Suppressor macrophage treated with lipopolysaccharide for 4 hours (primary cell): ENCODE results near the gene VPS8.
"Not testable (repeated sequence)": the region's sequence is repeated elsewhere in the genome, so short reads cannot be mapped to it uniquely, and the experiment has no call there.

ENCODE experiments used
- DNase-seq: peaks from one replicate; pipeline ENCODE4 v3.0.0-alpha.2; 2020

The VPS8 gene

DNA sequence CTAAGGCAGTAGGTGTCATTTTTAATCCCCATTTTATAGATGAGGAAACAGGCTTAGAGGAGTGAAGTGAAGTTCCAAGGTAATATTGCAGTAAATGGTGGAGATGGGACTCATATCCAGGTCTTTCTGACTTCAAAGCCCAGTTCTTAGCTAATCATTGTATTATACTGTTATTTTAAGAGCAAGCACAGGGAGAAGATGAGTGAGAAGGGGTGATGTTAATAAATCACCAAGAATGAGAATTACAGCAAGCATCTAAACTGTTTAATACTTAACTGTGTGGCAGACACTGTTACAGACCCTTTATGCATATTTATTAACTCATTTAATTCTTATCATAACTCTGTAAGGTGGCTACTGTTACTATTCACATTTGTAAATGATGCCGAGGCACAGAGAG lies 61.2 kb downstream of the VPS8 start:
- no peak for DNase-seq

DNA sequence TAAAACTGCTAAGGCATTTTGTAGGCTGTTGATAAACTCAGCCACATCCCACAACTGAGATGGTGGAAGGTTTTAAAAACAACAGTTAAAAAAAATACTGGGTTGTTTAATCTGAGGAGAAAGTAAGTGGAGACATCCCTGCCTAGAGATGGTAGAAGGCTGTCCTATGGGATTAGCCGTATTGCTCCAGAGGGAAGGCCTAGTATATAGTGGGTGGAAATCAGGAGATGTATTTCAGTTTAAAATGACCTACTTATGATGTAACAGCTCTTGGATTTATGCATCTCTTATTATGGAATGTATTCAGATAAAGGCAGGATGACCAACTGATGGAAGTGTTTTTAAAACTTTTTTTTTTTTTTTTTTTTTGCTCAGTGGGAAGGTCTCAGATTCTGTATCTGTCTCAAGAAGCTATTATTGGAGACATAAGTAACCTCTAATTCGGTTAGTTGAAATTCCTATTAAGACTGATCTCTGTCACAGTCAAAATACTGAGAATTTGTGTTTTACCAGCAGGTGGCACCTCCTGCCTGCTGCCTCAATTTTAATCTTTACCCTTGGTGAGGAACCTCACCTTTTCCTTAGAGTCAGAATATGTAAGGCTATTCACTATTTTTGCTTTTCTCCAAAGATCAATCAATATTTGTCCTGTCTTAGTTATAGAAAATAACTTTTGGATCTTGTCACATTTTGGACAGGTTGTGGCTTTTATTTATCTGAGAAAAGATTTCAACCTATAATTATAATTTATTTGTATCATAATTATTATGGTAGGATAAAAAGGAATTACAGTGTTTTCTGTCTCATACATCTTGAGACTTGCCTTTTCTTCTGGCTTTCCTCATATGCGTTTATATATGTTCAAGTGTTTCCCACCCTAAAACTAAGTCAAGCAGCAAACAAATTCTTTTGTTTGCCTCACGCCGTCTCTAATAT lies 63.0 kb downstream of the VPS8 start:
- DNase-seq = peak; percentile 12

DNA sequence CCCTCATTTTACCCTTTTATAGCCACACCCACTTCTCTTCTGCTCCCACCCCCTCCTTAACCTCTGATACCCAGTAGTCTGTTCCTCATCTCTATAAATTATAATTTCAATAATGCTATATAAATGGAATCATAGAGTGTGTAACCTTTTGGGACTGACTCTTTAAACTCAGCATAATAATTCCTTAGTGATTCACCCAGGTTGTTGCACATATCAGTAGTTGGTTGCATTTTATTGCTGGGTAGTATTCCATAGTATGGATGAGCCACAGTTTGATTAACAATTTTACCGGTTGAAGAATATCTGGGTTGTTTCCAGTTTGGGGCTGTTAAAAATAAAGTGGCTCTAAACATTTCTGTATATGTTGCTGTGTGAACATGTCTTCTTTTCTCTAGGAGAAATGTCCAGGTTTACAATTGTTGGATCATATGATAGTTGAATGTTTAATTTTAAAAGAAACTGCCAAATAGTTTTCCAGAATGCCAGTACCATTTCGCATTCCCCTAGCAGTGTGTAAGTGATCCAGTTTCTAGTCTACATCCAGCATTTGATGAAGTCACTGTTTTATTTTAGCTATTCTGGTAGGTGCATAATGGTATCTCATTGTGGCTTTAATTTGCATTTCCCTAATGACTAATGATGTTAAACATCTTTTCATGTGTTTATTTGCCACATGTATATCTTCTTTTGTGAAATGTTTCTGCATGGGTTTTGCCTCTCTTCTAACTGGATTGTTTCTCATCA lies 68.5 kb downstream of the VPS8 start:
- no peak for DNase-seq

DNA sequence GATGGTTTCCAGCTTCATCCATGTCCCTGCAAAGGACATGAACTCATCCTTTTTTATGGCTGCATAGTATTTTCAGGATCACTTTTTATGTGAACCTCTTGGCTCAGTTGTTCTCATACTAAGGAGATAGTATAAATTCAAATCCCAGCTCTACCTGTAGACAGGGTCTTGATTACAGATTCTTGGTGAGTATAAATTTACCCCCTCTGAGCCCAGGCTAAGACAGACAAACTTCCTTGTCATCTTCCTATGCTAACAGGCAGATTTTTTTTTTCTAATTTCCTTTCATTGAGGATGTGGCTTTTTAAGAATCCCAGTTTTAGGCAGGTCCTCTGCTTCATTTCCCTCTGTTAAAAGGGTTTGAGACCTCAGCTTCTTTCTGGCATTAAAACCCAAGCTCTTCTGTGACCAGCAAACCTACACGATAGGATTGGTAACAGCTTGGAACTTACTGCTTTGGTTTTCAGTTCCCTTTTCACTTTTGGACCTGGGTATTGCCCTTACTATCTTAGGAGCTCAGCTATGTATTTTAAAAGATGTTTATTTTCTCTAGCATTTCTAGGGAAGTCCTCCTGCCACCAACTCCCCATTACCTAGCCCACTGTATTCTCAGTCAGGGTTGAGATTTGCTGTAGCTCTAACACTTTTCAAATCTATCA lies 72.5 kb downstream of the VPS8 start:
- DNase-seq = no peak

DNA sequence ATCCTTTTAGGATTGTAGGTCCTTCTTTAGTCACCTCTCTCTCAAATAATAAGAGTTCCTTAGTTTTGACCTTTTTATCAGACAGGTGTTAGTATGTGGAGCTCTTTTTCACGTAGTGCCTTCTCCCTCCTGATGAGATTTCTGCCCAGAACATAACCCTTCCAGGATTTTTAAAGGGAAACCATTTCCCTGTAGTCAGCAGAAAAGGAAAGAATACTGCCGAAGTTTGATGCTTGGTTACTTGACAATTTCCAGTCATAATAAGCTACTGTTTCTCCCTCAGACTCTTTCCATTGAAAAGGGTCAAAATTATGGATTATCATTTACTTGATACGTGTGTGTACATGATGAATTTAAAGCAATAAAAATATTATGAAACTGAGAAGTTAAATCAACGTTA lies 73.1 kb downstream of the VPS8 start:
- no peak for DNase-seq

DNA sequence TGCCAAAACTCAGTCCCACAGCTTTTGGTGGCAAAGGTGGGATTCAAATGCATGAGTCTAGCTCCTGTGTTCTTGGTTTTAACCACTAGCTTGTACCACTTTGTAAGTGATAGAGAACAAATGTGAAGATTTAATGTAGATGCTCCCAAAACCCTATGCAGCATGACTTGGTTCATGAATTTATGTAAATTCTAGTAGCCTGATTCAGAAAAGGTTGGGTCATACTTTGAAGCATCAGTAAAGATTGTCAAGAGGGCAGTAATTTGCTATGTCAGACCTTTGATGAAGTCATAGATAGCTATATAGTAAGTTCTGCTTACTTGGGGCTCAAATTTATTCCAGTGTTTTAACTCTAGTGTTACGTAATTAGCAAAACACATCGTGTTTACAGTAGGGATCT lies 75.6 kb downstream of the VPS8 start:
- DNase-seq = no peak

DNA sequence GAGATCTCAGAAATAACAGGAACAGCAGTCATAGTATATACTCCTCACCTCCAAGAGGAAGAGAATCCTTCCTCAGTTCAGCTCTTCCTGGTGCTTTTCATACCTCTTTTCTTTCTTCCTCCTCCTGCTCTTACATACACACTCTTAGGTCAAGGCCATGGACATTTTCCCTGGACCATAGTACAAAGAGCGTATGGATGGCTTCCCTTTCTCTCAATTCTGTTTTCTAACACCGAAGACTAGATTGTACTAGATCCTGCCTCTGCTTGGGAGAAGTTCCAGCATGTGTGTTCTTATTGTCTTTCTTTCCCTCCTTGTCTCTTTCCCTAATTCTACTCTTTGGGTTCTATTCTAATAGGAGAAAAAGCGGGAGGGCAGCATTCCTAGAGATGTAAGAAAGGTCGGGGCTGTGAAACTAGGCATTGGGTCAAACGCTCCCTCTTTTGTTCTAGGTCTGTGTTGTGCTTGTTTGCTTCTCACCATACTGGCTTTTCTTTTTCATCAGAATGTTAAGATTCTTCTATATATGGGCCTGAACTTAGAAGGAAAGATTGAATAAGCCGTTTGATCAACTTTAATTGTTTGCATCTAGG lies 77.4 kb downstream of the VPS8 start:
- no peak for DNase-seq

DNA sequence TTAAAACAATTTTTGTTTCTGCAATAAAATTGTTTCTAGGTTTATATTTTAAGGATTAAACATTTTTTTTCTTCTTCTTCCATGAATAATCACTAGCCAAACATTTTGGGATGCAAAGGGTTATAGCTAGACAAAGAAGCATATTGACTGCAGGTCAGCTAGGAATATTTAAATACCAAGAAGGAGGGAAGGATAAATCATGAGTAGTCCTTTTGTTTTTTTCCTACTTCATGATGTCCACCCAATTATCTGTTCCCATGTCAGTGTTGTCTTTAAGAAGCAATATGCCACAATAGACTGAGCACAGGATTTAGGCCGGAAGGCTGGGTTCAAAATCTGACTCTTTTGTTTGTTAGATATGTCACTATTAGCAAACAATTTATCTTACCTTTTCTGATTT lies 82.1 kb downstream of the VPS8 start:
- DNase-seq = no peak

DNA sequence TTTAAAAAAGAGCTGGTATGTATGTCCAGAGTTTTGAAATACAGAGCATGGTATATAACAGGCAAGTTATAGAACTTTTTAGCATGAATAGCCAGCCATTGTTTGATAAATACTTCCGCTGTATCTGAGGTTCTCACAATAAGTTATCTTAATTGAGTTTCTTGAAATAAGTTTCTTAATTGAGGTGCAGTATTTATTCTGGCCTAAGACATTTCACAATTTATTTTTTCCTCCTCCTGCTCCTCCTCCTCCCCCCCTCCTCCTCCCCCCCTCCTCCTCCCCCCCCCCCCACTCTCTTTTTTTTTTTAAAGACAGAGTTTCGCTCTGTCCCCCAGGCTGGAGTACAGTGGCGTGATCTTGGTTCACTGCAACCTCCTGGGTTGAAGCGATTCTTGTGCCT lies 83.4 kb downstream of the VPS8 start:
- no peak for DNase-seq

DNA sequence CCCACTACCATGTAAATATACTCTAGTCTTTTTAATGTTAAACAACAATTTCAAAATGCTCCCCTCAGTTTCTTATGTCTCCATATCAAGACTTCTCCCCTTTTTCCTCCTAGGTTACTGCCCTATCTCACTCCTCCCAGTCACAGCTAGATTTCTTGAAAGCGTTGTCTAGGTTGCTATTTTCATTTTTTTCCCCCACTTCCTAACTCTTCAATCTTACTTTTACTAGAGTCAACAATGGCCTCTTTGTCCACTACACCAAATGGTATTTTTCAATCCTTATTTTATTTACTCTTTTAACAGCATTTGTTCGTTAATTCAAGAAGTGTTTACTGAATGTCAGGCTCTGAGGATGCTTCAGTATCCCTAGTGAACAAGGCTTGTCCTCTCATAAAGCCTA lies 84.4 kb downstream of the VPS8 start:
- DNase-seq = no peak

DNA sequence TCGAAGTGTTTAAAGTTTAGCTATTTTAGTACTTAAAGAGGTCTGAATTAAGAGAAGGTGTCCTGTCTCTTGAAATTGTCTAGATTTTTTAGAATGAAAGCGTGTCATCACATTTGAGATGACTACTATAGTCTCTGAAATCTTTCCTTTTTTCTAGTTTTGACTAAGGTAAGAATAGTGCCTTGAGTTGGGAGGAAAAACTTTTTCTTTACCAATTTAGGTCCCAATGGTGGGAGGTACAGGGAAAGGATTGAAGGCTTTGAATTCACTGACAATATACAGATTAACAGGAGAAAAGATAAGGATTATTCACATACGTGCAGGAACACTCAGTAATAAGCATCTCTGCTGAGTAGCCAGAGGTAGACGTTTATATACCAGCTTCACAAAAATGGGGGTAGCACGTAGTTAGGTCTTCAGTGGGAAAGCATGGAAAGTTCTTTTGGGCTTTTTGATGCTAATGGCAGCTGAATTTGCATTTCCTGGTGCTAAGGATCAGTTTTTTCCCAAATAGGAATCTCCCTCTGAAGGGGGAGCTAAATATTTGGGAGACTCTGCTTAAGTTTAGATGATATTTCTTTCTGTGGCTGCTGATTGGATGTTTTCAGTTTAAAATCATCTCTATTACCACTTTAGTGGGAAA lies 88.1 kb downstream of the VPS8 start:
- DNase-seq = no peak

DNA sequence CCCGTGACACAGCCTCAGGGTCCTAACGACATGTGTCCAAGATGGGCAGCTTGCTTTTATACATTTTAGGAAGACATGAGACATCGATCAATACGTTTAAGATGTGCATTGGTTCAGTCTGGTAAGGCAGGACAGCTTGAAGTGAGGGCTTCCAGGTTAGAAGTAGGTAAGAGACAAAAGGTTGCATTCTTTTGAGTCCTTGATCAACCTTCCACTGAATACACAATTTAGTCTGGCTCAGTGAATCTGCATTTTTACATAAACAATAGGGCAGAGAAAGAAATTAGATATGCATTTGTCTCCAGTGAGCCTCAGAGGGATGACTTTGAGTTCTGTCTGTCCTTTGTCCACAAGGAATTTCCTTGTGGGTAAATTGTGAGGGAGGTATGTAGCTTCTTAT lies 95.1 kb downstream of the VPS8 start:
- not testable (repeated sequence) for DNase-seq

DNA sequence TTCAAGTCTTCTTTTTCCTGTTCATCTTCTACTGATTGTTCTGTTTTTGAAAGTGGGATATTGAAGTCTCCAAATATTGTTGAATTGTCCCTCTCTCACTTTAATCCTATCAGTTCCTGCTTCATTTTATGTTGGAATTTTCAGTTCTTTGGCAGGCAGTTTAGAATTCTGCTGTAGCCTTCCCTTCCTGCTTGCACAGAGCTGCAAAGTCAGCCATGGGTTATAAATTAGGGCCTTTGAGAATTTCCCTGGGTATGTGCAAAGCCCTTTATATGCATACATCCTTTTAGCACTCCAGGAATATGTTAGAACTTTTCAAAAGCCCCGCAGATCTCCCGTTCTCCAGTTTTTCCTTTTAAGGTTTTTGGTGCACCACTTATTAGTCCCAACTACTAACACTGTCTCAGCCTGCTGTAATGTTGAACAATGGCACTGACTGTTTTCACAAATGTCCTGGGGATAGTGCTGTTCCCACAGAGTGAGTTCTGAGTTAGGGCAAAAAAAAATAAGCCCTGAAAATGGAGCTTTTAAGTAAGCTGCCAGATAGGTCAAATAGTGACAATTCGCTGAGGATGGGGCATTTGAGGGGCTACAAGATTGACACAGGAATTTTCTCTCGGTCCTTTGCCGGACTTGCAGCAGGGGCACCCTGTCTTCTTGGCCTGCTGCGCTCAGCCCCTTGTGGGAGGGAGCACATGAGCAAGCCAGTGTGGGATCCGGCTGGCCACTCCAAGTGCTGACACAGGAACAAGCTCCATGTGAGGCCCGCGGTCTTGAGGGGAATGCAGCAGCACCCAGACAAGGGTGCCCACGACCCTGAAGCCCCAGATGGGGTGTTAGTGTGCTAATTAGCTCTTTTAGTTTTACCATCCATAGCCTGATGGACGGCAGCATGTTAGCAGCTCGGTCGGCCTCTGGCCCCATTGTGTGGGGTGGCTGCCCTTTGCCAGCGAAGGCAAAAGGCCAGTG lies 96.0 kb downstream of the VPS8 start:
- no peak for DNase-seq

DNA sequence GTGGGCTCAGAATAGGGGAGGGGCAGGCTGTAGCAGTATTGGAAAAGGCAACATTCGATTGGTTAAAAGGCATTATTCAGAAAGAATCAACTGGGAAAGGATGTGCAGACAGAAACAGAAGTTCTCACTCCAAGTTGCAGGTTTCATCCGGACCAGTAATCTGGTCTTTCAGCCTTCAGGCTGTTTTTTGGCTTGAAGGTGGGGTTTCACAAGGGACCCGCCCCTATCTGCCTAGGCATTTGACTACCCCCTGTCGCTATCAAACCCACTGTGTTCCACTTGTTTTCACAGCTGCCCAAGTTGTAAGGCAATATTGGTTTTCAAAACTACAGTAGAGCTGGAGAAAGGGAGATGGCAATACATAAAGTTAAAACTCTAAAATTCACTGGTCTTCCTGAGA lies 96.9 kb downstream of the VPS8 start:
- no peak for DNase-seq

DNA sequence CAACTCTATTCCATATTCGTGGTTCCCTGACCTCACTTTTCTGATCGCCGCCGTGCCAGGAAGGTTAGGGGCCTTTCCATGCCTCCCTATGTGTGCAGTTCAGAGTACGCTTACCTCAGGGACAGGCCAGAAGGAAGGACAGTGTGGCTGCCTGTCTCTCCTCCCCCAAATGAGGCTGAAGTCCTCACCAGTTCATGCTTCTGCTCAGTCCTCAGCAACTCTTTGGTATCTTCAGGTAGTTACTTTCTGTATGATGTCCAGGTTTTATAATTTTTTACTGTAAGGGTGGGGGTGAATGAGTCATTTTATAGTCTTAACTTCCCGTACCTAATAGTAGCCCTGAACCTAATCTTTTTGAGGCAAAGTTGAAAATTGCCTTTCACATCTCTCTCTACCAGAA lies 98.7 kb downstream of the VPS8 start:
- DNase-seq = no peak

DNA sequence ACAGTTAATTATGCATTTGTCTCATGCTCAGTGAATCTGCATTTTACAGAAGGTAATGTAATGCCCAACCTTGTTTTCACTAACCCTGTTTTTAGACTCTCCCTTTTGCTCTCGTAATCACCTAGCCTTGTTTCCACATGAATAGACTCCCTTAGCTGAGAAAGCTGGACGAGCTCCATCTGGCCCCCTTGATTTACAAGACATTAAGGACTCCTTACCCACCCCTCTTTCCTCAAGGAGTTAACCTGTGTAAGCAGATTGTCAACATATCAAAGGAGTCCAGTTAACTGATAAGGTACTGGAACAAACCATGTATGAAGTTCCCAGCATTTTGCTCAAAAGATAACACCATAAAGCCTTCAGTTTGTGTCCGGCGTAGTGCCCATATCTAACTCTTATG lies 99.6 kb downstream of the VPS8 start:
- DNase-seq = no peak

DNA sequence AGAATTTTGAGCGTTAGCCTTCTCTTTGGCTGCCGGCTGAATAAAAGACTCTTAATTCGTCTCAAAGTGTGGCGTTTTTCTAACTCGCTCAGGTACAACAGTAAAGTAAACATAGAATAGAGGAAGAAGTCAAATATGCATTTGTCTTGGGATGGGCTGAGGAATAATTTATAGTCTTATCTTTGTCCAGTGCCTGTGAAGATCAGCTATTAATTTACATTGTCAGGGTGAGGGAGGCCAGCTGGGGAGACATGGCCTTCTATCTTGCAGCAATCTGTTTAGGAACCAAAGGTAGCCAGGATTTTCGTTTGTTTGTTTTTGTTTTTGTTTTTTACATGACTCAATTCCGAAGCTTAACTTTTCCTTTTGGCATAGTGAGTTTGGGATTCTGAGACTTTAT lies 100.2 kb downstream of the VPS8 start:
- no peak for DNase-seq

DNA sequence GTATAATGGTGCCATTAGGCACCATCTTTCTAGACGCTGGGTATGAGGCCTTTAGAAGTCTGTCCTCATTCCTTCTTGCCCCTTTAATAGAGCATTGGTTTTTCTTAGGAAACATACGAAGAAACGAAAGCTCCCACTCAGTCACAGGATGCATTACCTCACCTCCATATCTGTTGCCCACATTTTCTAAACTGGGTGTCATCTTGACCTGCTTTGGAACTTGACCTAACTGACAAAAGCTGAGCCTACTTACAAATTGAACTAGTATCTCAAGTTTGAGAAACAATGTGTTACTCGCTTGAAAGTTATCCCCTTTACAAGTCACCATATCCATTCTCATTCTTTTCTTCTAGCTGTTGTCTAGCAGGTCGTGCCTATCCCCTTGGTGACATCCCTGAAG lies 102.7 kb downstream of the VPS8 start:
- DNase-seq = no peak

DNA sequence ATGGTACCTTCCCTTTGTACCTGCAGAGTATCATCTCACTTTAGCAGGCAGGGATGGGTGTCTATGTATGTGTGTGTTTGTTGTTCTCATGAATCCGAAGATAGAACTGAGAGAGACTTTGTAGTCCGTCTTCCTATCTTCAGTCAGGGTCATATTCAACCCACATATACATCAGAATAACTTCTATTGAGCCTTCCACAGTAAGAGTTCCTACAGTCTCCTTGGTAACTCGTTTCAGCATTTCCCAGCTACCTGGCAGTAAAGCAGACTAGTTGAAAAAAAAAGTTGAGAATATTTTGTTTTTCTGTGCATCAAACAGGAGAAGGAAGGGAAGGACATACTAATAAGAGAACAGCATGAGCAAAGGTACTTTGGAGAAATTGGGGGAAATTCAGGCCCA lies 106.8 kb downstream of the VPS8 start:
- no peak for DNase-seq

DNA sequence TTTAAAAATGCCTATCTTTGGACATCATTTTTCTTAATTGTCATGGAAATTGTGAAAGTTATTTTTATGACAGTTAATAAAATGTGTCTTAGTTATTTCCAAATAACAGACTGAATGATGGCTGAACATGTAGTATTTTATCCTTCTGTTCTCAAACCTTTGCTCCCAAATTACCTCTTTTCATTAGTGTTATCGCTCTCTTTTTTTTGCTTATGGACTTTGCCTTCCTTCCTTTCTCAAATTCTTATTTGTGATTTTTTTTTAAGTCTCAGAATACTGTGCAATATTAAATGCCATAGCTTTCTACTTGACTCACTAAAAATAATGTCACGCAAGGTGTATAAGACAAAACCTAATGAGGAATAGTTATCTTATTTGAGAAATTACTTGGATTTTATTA lies 107.7 kb downstream of the VPS8 start:
- no peak for DNase-seq

DNA sequence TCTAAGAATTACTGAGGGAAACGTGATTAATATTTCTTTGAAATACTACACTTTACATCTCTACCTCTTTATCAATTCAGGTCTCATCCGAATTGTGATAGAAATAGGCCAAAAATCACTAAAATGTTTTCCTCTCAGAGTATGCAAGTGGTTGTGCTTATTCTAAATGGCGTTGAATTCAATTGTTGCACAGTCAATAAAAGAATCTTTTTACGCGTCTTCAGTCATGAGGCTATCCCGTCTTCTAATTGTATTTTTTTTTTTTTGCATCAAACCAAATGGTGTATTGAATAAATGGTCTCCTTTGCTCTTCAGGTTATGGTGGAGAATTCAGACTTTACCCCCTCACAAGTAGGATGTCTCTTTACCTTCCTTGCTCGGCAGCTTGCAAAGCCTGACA lies 112.6 kb downstream of the VPS8 start:
- DNase-seq = no peak
